HepG2 (cell line): ENCODE measurements around the gene PWP1. TPM values are rescaled to one million over a fixed set of nuclear protein-coding genes. Genes with fewer than 3 reads are reported as not detected.

Experiments
- ARNTL ChIP-seq: sonication (generic); formaldehyde crosslinking; IDR thresholded peaks from 2 replicates; pipeline ENCODE4 v1.4.0; 2020; ENCODE audit warnings: mild to moderate bottlenecking, missing genetic modification reagents
- ATF7-NPFF ChIP-seq: sonication (generic); formaldehyde crosslinking; IDR thresholded peaks from 2 replicates; pipeline ENCODE4 v1.8.1; 2023; ENCODE audit warnings: mild to moderate bottlenecking, low read depth, missing genetic modification reagents, moderate library complexity
- CBFB ChIP-seq: sonication (generic); formaldehyde crosslinking; IDR thresholded peaks from 2 replicates; pipeline ENCODE4 v1.4.0; 2020; ENCODE audit warnings: missing genetic modification reagents
- DNMT1 ChIP-seq: sonication (generic); formaldehyde crosslinking; IDR thresholded peaks from 2 replicates; pipeline ENCODE4 v1.5.1; 2020; ENCODE audit warnings: mild to moderate bottlenecking, missing genetic modification reagents
- ISX ChIP-seq: sonication (generic); formaldehyde crosslinking; conservative IDR thresholded peaks from 2 replicates; pipeline ENCODE4 v1.5.0; 2020; ENCODE audit warnings: missing genetic modification reagents
- MIXL1 ChIP-seq: IDR thresholded peaks from 2 replicates; pipeline ENCODE4 v1.6.1; 2016
- MLLT10 ChIP-seq: sonication (generic); formaldehyde crosslinking; IDR thresholded peaks from 2 replicates; pipeline ENCODE4 v1.4.0; 2020; ENCODE audit warnings: missing genetic modification reagents
- RBAK ChIP-seq: sonication (generic); formaldehyde crosslinking; IDR thresholded peaks from 2 replicates; pipeline ENCODE4 v1.5.1; 2020; ENCODE audit warnings: mild to moderate bottlenecking, missing genetic modification reagents
- SOX13 ChIP-seq, 3 experiments: fragments of 450-650 bp in 1 of 3; sonication (generic) in 1 of 3; formaldehyde crosslinking in 1 of 3; IDR thresholded peaks in 2 of 3; conservative IDR thresholded peaks in 1 of 3; 2 replicates each; pipeline versions ENCODE4 v1.5.0 to v1.6.1; 2016 to 2020; ENCODE audit warnings: antibody characterized with exemption in 1 of 3, mild to moderate bottlenecking in 1 of 3, missing compliant biosample characterization in 1 of 3, missing genetic modification reagents in 1 of 3, moderate library complexity in 1 of 3
- STAG1 ChIP-seq: sonication (generic); formaldehyde crosslinking; IDR thresholded peaks from 2 replicates; pipeline ENCODE4 v1.4.0; 2020; ENCODE audit warnings: missing genetic modification reagents
- ZFP62 ChIP-seq: sonication (generic); formaldehyde crosslinking; IDR thresholded peaks from 2 replicates; pipeline ENCODE4 v1.4.0; 2020; ENCODE audit warnings: missing genetic modification reagents
- ZFP90 ChIP-seq: sonication (generic); formaldehyde crosslinking; IDR thresholded peaks from 2 replicates; pipeline ENCODE4 v1.8.0; 2022; ENCODE audit warnings: missing genetic modification reagents, mild to moderate bottlenecking, inconsistent platforms, borderline replicate concordance
- ZHX1 ChIP-seq: sonication (generic); formaldehyde crosslinking; IDR thresholded peaks from 2 replicates; pipeline ENCODE4 v1.8.1; 2022; ENCODE audit warnings: low read depth, mild to moderate bottlenecking, missing genetic modification reagents
- ZNF329 ChIP-seq: sonication (generic); formaldehyde crosslinking; IDR thresholded peaks from 2 replicates; pipeline ENCODE4 v1.9.0; 2021; ENCODE audit warnings: low read depth, mild to moderate bottlenecking, missing genetic modification reagents
- ZNF354B ChIP-seq: sonication (generic); formaldehyde crosslinking; IDR thresholded peaks from 2 replicates; pipeline ENCODE4 v1.8.0; 2022; ENCODE audit warnings: mild to moderate bottlenecking, missing genetic modification reagents
- ZNF576 ChIP-seq: sonication (generic); formaldehyde crosslinking; IDR thresholded peaks from 2 replicates; pipeline ENCODE4 v1.4.0; 2020; ENCODE audit warnings: mild to moderate bottlenecking, missing genetic modification reagents
- ZNF629 ChIP-seq: sonication (generic); formaldehyde crosslinking; conservative IDR thresholded peaks from 2 replicates; pipeline ENCODE4 v1.5.0; 2020; ENCODE audit warnings: missing genetic modification reagents
- ZNF713 ChIP-seq: sonication (generic); formaldehyde crosslinking; IDR thresholded peaks from 2 replicates; pipeline ENCODE4 v1.4.0; 2020; ENCODE audit warnings: mild to moderate bottlenecking, missing genetic modification reagents
- ZNF781 ChIP-seq: sonication (generic); formaldehyde crosslinking; IDR thresholded peaks from 2 replicates; pipeline ENCODE4 v1.5.1; 2020; ENCODE audit warnings: borderline replicate concordance, mild to moderate bottlenecking, missing genetic modification reagents; ENCODE audit errors: not compliant biosample characterization
- polyA plus RNA-seq, 8 experiments: library from polyadenylated mRNA; depleted of rRNA in 3 of 8; stranded (reverse) in 7 of 8; unstranded in 1 of 8; fragments of >200 nt; fragmentation: Illumina TruSeq in 4 of 8; extraction: Trizol in 4 of 8; gene quantifications; 2 replicates each; pipeline versions ENCODE4 v1.2.1 to v1.2.3, GENCODE V29; 2011 to 2016; ENCODE audit warnings: low read depth in 4 of 8, missing spikeins in 1 of 8, mixed read lengths in 1 of 8; ENCODE audit not compliant: insufficient read depth in 1 of 8
- total RNA-seq, 5 experiments: library from RNA; depleted of rRNA; stranded (reverse); fragments of >200 nt; fragmentation: Illumina TruSeq; extraction: Trizol; gene quantifications; 2 replicates each; pipeline ENCODE4 v1.2.3, GENCODE V29; 2016; ENCODE audit warnings: low read depth in 1 of 5
- TF ChIP-seq, protein P1 (sequence below): sonication (generic); formaldehyde crosslinking; IDR thresholded peaks from 2 replicates; pipeline ENCODE4 v1.5.0; 2020; ENCODE audit warnings: mild to moderate bottlenecking, missing genetic modification reagents
- TF ChIP-seq, protein P2 (sequence below): sonication (generic); formaldehyde crosslinking; IDR thresholded peaks from 2 replicates; pipeline ENCODE4 v1.8.1; 2022; ENCODE audit warnings: mild to moderate bottlenecking, missing genetic modification reagents
- TF ChIP-seq, protein P3 (sequence below): IDR thresholded peaks from 2 replicates; pipeline ENCODE4 v1.6.1; 2016; ENCODE audit warnings: low read depth, borderline replicate concordance

The PWP1 gene
- total and polyA plus RNA-seq, 2 of the 13 experiments (the other 11 are each of a cell fraction or from before 2014, with no cell fraction given) = 65.9 to 70.2 TPM

- no peak for TF ChIP-seq SOX13 (IDR thresholded peaks at IDR 0.05)
- peak in 1 of 2 experiments; percentile 44; a peak in 1 of 4 replicates for TF ChIP-seq SOX13 (CRISPR knock-in tag; conservative IDR thresholded peaks at IDR 0.05 in 1 of 2, IDR thresholded peaks at IDR 0.05 in 1 of 2)
- TF ChIP-seq, protein P1, sequence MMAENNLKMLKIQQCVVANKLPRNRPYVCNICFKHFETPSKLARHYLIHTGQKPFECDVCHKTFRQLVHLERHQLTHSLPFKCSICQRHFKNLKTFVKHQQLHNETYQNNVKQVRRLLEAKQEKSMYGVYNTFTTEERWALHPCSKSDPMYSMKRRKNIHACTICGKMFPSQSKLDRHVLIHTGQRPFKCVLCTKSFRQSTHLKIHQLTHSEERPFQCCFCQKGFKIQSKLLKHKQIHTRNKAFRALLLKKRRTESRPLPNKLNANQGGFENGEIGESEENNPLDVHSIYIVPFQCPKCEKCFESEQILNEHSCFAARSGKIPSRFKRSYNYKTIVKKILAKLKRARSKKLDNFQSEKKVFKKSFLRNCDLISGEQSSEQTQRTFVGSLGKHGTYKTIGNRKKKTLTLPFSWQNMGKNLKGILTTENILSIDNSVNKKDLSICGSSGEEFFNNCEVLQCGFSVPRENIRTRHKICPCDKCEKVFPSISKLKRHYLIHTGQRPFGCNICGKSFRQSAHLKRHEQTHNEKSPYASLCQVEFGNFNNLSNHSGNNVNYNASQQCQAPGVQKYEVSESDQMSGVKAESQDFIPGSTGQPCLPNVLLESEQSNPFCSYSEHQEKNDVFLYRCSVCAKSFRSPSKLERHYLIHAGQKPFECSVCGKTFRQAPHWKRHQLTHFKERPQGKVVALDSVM (CRISPR knock-in tag) = peak; percentile 6; the same call in 1 of the 2 replicates
- TF ChIP-seq, protein P2, sequence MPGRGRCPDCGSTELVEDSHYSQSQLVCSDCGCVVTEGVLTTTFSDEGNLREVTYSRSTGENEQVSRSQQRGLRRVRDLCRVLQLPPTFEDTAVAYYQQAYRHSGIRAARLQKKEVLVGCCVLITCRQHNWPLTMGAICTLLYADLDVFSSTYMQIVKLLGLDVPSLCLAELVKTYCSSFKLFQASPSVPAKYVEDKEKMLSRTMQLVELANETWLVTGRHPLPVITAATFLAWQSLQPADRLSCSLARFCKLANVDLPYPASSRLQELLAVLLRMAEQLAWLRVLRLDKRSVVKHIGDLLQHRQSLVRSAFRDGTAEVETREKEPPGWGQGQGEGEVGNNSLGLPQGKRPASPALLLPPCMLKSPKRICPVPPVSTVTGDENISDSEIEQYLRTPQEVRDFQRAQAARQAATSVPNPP (CRISPR knock-in tag) = peak; percentile 71; the same call in 1 of the 2 replicates
- TF ChIP-seq ZNF713 (CRISPR knock-in tag) = 0 out of 2 replicates have a peak, but pooled peaks have one; percentile 45
- peak; percentile 73; the same call in 1 of the 2 replicates for TF ChIP-seq ZFP90
- 0 out of 2 replicates have a peak, but pooled peaks have one; percentile 86 for TF ChIP-seq DNMT1 (CRISPR knock-in tag)
- TF ChIP-seq ARNTL (CRISPR knock-in tag) = peak; percentile 57; the same call in 1 of the 2 replicates
- TF ChIP-seq ZNF354B (CRISPR knock-in tag) = no peak
- TF ChIP-seq ZFP62 (CRISPR knock-in tag) = no peak
- peak; percentile 85; the same call in 1 of the 2 replicates for TF ChIP-seq ZHX1 (CRISPR knock-in tag)
- TF ChIP-seq STAG1 = no peak
- no peak; the same call in 1 of the 2 replicates for TF ChIP-seq ZNF329
- TF ChIP-seq CBFB (CRISPR knock-in tag) = peak; percentile 79; the same call in 1 of the 2 replicates
- TF ChIP-seq, protein P3, sequence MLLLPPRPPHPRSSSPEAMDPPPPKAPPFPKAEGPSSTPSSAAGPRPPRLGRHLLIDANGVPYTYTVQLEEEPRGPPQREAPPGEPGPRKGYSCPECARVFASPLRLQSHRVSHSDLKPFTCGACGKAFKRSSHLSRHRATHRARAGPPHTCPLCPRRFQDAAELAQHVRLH (CRISPR knock-in tag) = peak; percentile 77; the same call in 1 of the 2 replicates
- TF ChIP-seq MLLT10 = no peak
- no peak for TF ChIP-seq RBAK
- peak; percentile 27 for TF ChIP-seq ZNF781 (CRISPR knock-in tag)
- TF ChIP-seq MIXL1 (CRISPR knock-in tag) = peak; percentile 61; the same call in 1 of the 2 replicates
- TF ChIP-seq ZNF629 (CRISPR knock-in tag) = 0 out of 2 replicates have a peak, but pooled peaks have one; percentile 17
- no peak for TF ChIP-seq ZNF576 (CRISPR knock-in tag)
- no peak for TF ChIP-seq ISX
- TF ChIP-seq ATF7-NPFF (CRISPR knock-in tag) = 0 out of 2 replicates have a peak, but pooled peaks have one; percentile 71
Measured at GRCh38 chr12:107685360-107686248, at the start of gene PWP1 (continued).
